T-helper 1 cell (primary cell): ENCODE measurements around the gene ZNF646.

ENCODE experiments used
- DNase-seq, 5 donors: peaks; one replicate each; pipeline ENCODE4 v3.0.0-alpha.2; 2012 to 2020

The ZNF646 gene

GRCh38 chr16:31133046-31133501, 58.9 kb downstream of the ZNF646 start:
- DNase-seq = no peak
